Brain microvascular endothelial cell (primary cell): ENCODE data around the gene KLHL22.
A peak's percentile ranks its signal among the peaks of the same experiment; 100 is the strongest.
"Not testable (repeated sequence)": the region's sequence is repeated elsewhere in the genome, so short reads cannot be mapped to it uniquely, and the experiment has no call there.

Experiments used
- DNase-seq: peaks from one replicate; pipeline ENCODE4 v3.0.0-alpha.2; 2020
- H3K27ac ChIP-seq: fragments of 250-450 bp; sonication (Bioruptor Pico); 2 replicates; pipeline ENCODE4 v1.5.1; 2020; ENCODE audit warnings: mild to moderate bottlenecking, moderate library complexity
- H3K27me3 ChIP-seq: fragments of 250-450 bp; sonication (Bioruptor Pico); replicated peaks from 2 replicates; pipeline ENCODE4 v1.5.1; 2020; ENCODE audit warnings: mild to moderate bottlenecking
- H3K36me3 ChIP-seq: fragments of 250-450 bp; sonication (Bioruptor Pico); replicated peaks from 2 replicates; pipeline ENCODE4 v1.5.1; 2020; ENCODE audit warnings: mild to moderate bottlenecking
- H3K4me3 ChIP-seq: 2 replicates; pipeline ENCODE4 v1.5.1; 2011; ENCODE audit warnings: low read depth, mild to moderate bottlenecking, control low read depth, low read length, moderate library complexity
- CTCF ChIP-seq: IDR thresholded peaks from 2 replicates; pipeline ENCODE4 v1.5.1; 2011; ENCODE audit warnings: low read depth, mild to moderate bottlenecking, moderate library complexity, low read length, control low read depth, inconsistent platforms; ENCODE audit errors: missing control alignments
- in situ Hi-C: cut with HindIII; loops from 2 replicates; pipeline ENCODE4 v1.10.0; 2017; ENCODE audit warnings: low sequenced_read_pairs, low pct_ligation_motif_present

Gene KLHL22

DNA sequence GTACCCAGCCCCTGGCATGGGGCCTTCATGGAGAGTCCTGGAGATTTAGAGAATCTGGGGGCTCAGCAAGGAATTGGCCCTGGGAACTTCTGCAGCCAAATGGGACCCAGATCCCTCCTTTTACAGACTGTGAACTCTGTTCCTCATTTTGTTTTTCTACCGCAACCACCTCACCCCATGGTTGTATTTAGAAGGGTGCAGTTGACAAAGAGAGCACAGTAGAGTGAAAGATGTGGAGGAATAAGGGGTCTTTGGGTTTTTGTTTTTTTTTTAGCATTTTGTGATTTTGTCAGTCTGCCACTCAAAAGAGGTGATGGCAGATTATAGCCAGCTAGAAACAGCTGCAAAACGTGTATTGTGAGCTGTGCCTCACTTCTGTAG is 99.7 kb downstream of the KLHL22 start:
- no peaks in the 10 kb centered on the region for H3K27me3 ChIP-seq
- H3K4me3 ChIP-seq: no peak overlapping the region
- TF ChIP-seq CTCF: no peak
- DNase-seq: no peak
- no peaks in the 10 kb centered on the region for H3K36me3 ChIP-seq
- no peak overlapping the region for H3K27ac ChIP-seq
- in situ Hi-C loops: no loop called here

DNA sequence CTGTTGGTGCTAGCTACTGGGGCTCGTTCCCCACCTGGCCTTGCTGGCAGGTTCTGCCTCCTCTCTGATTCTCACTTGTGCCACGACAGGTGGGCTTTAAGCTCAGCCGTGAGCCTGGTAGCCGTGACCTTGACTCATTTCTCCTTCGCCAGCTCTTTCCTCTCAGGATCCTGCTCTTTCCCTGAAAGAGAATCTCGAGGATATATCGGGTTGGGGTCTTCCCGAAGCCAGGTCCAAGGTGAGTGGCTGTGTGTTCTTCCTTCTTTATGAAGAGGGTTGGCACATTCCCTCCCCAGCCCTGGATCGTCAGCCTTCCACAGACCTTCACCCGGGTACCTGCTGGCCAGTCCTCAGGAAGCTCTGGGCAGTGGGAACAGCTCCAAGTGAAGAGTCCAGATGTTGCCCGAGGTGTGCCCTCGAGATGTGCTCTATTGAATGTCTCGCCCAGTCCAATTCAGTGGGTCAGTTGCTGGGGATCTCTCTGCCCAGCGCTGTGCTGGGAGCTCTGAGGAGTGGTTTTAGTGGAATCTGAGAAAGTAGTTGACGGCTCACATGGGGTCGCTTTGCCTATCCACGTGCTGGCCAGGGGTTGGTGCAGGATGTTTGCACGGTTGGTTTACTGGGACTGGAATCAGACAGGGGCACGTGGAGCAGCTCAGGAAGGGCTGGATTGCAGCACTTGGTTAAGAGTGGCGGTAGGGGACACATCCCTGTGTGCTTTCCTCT is 100.3 kb downstream of the KLHL22 start:
- Histone ChIP-seq H3K36me3 (no peaks in the 10 kb centered on the region), H3K27me3 (no peaks in the 10 kb centered on the region), H3K4me3 (no peak overlapping the region), H3K27ac (no peak overlapping the region)
- DNase-seq: no peak
- in situ Hi-C loops: no loop called here
- TF ChIP-seq CTCF: no peak

DNA sequence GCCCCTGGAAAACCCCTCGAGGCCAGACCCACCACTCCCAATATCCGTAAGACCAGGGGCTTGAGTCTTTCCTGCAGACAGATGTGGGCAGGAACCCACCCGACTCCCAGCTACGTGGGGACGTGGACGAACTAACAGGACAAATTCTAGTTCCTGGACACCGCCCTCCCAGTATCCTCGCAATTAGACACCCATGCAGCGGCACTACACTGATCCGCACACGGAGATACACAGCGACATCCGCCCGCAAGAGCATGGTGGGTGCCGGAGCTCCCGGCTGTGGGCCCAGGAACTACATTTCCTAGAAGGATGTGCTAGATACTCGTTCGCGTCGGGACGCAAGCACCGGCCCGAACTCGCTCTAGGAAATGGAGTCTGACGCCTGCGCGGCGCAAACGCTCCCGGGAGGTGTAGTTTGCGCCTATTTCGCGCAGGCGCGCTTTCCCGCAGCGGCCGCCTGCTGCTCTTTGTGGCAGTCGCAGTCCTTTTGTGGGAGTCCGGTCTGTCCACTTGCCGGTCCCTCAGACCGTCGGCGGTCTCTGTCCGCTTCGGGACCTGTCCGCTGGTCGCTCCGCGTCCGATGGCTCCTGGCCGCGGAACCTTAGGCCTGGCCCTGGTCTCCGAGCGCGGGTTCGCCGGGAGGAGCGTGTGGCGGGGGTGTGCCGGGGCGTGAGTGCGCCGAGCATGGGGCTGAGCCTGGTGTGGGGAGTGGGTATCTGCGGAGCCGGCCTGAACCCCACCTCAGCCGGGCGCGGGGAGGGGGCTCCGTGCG is 101.7 kb downstream of the KLHL22 start, which contains the start of gene ZNF74:
Gene ZNF74, plus strand, starts transcription at position 447 of the 772 bp plus-strand sequence. CDS start 478 bp downstream, outside the sequence.
- H3K27ac ChIP-seq: peak within 1 kb of the TSS; percentile 9
- TF ChIP-seq CTCF: no peak
- DNase-seq: peak; percentile 78
- H3K4me3 ChIP-seq: peak within 1 kb of the TSS; percentile 82
- H3K27me3 ChIP-seq: no peaks in the 10 kb centered on the region
- no peaks in the 10 kb centered on the region for H3K36me3 ChIP-seq
- in situ Hi-C loops: no loop called here

DNA sequence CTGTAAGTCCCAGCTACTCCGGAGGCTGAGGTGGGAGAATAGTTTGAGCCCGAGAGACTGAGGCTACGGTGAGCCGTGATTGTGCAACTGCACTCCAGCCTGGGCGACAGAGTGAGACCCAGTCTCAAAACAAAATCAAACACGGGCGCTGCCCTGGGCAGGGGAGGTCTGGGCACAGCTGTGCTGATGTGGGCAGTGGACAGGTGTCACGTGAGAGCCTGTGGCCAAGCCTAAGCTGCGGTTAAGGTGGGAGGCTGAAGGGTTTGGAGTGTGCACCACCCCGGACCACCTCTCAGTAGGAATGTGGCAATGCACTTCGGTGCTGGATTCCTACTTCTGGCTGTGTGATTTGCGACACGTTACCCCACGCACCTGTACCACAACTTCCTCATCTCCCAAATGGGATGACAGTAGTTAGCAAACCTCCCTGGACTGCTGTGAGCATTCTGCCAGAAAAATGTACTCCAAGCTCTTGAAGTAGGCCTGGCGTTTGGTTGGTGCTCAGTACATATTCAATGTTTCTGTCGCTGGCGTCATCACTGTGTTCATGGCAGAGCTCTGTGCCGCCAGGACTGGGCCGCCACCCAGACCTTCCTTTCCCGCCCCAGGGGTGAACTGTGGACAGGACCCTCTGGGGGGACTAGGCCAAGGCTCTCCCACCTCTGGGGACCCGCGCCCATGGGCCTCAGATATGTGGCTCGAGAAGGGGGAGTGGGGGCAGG is 102.5 kb downstream of the KLHL22 start:
- peak overlapping the region; percentile 82 for H3K4me3 ChIP-seq
- TF ChIP-seq CTCF: no peak
- in situ Hi-C loops: no loop called here
- H3K27ac ChIP-seq: peak overlapping the region; percentile 9
- no peak for DNase-seq
- H3K27me3 ChIP-seq: no peaks in the 10 kb centered on the region
- no peaks in the 10 kb centered on the region for H3K36me3 ChIP-seq

GRCh38 chr22:20392365-20392881 is 103.2 kb downstream of the KLHL22 start:
- H3K4me3 ChIP-seq, H3K27ac ChIP-seq, DNase-seq, H3K36me3 ChIP-seq, H3K27me3 ChIP-seq, in situ Hi-C loops: not testable (repeated sequence)
